ENCODE data around the gene VASN.
A peak's percentile ranks its signal among the peaks of the same experiment; 100 is the strongest.

DNA sequence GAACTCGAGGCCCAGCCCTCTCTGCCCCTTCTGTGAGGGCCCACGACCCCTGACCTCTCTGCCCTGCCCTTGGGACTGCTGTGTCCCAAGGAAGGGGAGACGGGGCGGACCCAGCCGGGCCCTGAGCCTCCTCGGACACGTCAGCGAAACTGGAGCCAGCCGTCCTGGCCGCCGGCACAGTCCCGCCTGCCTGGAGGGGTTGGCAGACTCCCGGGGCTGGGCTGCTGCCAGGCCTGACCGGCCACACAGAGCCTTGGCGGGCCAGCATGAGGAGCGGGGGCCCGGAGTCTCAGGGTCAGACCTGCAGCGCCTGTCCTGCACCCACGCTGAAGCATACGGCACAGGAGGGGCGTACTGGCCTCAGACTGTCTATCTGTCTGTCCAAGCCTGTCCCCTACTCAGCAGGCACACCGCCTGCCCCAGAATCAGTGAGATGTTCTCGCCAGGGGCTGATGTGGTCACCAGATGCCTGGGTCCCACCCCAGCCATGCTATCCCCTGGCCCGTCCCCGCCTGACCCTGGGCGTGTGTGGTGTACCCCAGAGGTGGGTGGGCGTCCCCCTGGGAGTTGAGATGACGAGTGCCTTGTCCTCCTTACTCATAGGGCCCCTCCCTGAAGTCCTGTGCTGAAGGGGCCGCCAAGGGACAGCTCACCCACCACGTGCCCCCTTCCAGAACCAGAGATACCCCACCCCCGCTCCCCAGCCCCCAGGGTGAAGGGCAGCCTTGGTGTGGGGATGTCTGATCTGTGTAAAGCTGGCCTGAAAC, 4.7 kb downstream of the VASN start:
- TF ChIP-seq POLR2A (IDR thresholded peaks at IDR 0.05) (no peak), EP300 (IDR thresholded peaks at IDR 0.05) (peak; percentile 29 to 81)
- TF ChIP-seq, protein P1, sequence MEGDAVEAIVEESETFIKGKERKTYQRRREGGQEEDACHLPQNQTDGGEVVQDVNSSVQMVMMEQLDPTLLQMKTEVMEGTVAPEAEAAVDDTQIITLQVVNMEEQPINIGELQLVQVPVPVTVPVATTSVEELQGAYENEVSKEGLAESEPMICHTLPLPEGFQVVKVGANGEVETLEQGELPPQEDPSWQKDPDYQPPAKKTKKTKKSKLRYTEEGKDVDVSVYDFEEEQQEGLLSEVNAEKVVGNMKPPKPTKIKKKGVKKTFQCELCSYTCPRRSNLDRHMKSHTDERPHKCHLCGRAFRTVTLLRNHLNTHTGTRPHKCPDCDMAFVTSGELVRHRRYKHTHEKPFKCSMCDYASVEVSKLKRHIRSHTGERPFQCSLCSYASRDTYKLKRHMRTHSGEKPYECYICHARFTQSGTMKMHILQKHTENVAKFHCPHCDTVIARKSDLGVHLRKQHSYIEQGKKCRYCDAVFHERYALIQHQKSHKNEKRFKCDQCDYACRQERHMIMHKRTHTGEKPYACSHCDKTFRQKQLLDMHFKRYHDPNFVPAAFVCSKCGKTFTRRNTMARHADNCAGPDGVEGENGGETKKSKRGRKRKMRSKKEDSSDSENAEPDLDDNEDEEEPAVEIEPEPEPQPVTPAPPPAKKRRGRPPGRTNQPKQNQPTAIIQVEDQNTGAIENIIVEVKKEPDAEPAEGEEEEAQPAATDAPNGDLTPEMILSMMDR (IDR thresholded peaks at IDR 0.05): no peak
